Activated CD8-positive, alpha-beta memory T cell treated with anti-CD3 and anti-CD28 coated beads, Interleukin-2, amount 50 U/mL, for 24 hours (primary cell): ENCODE data around the gene DIP2C.

Source experiments
- DNase-seq: peaks from one replicate; pipeline ENCODE4 v3.0.0-alpha.2; 2020; ENCODE audit errors: extremely low read depth

The DIP2C gene

DNA sequence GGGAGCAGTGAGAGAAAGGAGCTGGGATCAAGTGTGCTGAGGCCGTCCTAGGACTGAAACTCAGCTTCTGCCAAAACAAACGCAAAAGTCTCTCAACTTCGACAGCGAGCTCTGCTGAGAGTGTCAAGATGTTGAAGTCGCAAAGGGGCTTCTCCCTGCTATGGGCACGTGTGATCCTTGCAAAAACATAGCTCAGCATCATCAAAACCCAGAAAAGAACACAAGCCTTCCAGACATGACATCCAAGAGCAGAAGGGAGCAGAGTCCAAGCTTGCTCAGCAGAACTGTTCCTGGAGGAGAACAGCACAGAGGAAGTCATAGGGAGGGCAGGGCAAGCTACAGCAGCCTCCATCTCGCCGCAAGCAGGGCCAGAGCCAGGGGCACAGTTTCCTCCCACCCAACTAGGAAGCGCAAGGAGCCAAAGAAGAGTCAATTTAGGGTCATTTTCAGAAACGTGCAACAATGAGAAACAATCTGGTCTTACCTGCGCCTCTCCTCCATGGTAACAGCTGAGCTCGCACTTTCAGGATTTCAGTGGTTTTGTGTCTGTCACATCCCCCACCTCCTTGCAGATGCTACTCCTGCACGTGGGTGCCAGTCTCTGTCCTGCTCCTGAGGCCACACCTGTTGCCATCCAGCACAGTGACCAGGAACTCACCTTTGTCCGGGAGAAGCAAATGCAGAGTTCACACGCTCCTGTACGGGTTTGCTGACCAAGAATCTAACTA, 113.9 kb downstream of the DIP2C start:
- no peak for DNase-seq

DNA sequence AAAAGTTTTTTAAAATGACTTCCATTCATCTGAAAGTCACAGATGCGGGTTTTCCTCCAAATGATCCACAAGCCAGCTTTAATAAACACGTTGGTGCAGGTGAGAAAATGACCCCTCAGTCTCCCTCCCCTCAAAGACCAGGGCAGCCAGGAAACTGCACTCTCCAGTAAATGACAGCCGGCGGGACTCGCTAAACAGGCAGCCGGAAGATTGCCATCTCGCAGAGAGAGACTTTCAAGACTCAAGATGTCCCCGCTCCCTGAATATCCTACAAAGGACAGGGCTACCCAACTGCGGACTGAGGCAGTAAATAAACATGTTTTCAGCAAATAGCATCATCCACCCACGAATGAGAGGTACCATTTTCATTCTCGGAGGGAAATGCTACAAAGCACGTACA, 116.8 kb downstream of the DIP2C start:
- DNase-seq: no peak

DNA sequence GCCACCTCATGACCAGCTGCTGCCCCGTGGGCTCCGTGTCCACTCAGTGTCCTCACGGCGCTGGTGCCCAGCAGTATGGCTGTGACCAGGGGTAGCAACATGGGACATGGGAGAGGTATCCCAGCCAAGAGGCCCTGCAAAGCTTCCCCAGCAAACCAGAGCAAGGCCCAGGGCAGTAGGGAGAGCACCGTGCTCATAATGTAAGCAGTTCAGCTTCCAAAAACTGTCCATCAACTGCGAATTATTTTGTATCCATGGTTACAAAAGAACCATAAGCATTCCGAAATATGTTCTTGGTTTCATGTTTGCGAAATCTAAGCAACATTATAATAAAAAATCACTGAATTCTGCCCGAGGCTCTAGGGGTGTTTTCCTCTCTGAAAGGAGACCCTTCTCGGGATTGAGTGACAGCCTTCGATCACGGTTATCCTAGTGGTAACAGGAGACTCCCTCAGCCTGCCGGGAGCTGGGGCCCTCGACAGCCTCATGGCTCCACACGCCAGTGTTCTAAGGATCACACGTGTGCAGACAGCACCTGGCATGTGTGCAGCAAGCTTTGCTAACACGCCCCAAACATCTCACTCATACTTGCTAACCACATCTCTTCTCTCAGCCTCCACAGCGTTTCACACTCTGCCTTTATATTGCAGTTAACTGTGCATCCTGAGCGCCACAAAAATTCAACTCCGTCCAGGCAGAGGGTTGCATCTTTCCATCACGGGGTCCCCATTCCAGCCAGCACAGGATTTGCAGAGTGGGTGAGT, 117.6 kb downstream of the DIP2C start:
- no peak for DNase-seq

GRCh38 chr10:571166-571565, 118.3 kb downstream of the DIP2C start:
- DNase-seq: no peak

GRCh38 chr10:570628-571163, 118.8 kb downstream of the DIP2C start:
- DNase-seq: no peak

DNA sequence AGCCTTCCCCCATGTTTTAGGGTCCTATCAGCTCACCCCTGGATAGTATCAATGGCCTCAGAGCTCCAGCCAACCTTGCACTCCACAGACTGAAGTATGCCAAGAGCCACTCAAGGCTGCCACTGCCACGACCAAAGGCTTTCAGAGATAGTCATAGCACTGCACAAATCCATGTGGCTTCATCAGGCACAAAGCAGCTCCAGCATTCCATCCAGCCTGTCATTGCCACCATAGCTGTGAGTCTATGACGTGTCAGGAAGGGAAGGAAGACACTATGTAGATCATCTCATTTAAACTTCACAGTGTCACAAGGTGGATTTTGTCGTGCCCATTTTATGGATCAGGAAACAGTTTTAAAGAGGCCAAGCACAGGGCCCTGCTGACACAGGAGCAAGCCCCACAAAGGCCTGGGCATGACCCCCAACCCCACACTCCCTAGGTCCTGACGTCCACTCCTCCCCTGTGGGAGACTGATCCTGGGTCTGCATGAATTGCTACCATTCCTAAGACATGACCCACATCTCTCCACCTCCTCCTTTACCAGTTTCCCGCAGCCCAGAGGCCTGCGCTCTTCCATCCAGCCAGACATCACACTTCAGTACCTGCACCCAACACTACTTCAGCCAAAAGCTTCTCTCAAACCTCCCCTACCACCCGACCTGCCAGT, 119.4 kb downstream of the DIP2C start:
- DNase-seq: no peak

- no peak for DNase-seq
Measured at GRCh38 chr10:568848-569247, 120.6 kb downstream of the DIP2C start.

DNA sequence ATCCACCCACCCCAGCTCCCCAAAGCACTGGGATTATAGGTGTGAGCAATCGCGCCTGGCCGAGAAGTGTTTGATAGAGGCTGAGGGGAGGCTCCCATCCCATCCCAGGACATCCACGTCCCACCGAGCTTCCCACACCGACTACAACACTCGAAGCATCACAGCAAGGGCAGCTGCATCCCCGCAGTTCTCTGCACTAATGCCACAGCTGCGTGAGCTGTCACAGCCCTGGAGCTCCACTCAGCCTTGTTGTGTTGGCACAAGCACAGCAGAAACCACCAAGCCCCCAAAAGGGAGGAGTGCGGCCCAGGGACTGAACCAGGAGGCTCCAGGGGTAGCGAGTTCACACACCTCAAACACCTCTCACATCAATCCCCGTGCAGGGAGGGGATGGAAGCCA, 121.6 kb downstream of the DIP2C start:
- DNase-seq: no peak

- no peak for DNase-seq
Measured at GRCh38 chr10:566241-566885, 123.1 kb downstream of the DIP2C start.

DNA sequence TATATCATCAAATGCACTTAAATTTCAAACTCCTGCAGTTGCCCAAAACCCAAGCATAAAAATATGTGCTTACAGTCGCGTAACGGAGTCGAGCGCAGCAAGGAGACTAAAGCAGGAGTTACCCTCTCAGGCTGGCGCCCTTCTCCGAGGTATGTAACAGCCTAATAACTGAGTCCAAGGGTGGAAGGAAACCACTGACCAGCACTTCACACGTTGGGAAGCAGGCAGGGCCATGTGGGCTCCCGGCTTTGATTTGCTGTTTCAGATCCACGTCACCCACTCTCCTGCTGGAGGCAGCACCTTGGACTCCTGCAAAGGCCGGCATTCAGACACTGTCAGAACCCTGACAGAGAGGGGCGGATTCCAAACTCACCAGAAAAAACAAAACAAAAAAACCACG, 123.8 kb downstream of the DIP2C start:
- DNase-seq: no peak

- no peak for DNase-seq
Measured at GRCh38 chr10:565146-565545, 124.3 kb downstream of the DIP2C start.

DNA sequence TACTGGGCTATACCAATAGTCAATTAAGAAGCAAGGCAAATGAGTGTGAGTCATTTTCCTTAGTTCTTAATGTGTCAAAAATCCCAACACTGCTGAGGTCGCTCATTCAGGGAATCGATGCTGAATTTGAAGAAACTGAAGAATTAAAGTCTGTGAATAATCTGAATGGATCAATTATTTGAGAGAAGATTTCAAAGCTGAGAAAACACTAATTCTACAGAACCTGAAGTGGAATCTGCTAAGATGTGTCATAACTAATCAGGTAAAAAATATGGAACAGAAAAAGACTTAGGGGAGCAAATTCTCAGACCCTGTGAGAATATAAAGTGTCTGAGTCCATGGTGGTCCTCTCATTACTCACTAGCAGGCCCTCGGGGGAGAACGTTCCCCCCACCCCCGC, 125.6 kb downstream of the DIP2C start:
- DNase-seq: no peak

DNA sequence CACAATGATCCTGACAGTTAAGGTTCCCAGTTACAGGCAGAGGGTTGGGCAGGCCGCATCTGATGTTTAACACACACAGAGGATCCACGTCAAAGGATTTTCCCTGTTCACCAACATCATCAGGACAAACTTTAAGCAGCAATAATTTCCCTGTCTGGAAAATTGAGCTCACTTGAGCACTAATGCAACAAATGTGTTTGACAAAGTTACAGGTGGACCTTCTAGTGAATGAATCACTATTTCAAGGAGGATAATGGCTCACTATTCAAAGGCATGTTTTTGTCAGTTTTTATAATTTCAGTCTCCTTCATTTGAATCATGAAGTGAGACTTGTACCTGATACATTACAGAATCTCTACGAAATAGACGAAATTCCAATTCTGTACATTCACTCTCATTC, 127.3 kb downstream of the DIP2C start:
- DNase-seq: no peak

GRCh38 chr10:561721-562120, 127.7 kb downstream of the DIP2C start:
- no peak for DNase-seq

- no peak for DNase-seq
Measured at GRCh38 chr10:560314-560992, 129.0 kb downstream of the DIP2C start.

- DNase-seq: no peak
Measured at GRCh38 chr10:559767-560047, 129.8 kb downstream of the DIP2C start.

- DNase-seq: no peak
Measured at GRCh38 chr10:558891-559766, 130.3 kb downstream of the DIP2C start.

DNA sequence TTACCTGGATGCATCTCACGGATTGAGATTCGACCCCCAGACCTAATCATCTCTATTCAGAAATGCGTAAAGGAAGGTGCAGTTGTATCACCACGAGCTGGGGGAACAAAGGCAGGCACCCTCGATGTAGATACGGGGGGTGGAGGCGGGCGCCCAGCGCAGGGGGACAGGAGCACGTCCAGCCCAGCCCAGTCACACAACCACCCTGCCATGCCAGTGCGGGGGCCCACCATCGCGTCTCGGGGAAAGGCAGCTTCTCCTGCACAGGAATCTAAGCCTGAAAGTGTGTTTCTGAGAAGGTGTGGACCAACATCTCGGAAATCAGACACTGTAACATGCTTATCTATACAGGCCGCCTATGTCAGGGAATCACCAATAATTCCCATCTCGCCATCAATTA, 131.1 kb downstream of the DIP2C start:
- DNase-seq: no peak

GRCh38 chr10:557792-558328, 131.6 kb downstream of the DIP2C start:
- no peak for DNase-seq

GRCh38 chr10:556971-557637, 132.4 kb downstream of the DIP2C start:
- no peak for DNase-seq
